NT2/D1 (cell line): Measurements from ENCODE around the gene KDM2A.
"Not testable (repeated sequence)": the region's sequence is repeated elsewhere in the genome, so short reads cannot be mapped to it uniquely, and the experiment has no call there.

ENCODE experiments used
- SUZ12 ChIP-seq: IDR thresholded peaks from 2 replicates; pipeline ENCODE4 v1.6.1; 2011; ENCODE audit not compliant: insufficient read length, insufficient read depth; ENCODE audit errors: extremely low read depth
- YY1 ChIP-seq: IDR thresholded peaks from 2 replicates; pipeline ENCODE4 v1.6.1; 2011; ENCODE audit not compliant: insufficient read length, insufficient read depth

DNA sequence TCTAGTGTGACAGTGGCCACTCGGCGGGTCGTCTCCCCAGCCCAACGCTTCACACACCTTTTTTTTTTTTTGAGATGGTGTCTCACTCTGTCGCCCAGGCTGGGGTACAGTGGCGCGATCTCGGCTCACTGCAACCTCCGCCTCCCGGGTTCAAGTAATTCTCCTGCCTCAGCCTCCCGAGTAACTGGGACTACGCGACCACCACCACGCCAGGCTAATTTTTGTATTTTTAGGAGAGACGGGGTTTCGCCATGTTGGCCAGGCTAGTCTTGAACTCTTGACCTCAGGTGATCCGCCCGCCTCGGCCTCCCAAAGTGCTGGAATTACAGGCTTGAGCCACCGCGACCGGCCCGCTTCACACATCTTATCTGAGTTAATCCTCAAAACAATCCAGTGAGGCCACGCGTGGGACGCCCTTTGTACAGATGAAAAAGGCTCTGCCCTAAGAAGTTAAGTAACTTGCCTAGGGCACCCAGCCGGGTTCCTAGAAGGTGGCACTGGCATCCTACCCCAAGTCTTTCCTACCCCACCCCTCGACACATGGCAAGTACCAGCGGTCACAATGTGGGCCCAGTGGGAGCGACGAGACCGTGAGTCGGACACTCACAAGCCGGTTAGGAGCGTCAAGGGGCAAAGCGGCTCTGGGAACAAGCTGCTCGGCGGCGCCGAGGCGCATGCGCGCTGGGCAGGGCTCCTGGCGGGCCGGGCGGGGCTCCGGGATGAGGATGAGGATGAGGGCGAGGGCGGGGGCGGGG lies 142.0 kb downstream of the KDM2A start:
- TF ChIP-seq SUZ12, YY1: not testable (repeated sequence)
